Spleen (tissue), 11 donors: ENCODE data around the gene CRYZ. TPM values are rescaled to one million over a fixed set of nuclear protein-coding genes. Genes with fewer than 3 reads are reported as not detected.
A peak's percentile ranks its signal among the peaks of the same experiment; 100 is the strongest.
"Not testable (repeated sequence)": the region's sequence is repeated elsewhere in the genome, so short reads cannot be mapped to it uniquely, and the experiment has no call there.

Experiments used
- DNase-seq: peaks from one replicate; pipeline ENCODE4 v3.0.0-alpha.2; 2020
- H3K27ac ChIP-seq, 8 donors: fragments of 200-600 bp; sonication (generic) in 7 of 8; 1 replicate in 4 of 8; 2 replicates in 4 of 8; pipeline versions ENCODE4 v1.5.0 to v1.8.0; 2016 to 2021; ENCODE audit warnings: inconsistent platforms in 4 of 8, mild to moderate bottlenecking in 4 of 8, moderate library complexity in 1 of 8
- H3K27me3 ChIP-seq, 7 donors: fragments of 200-600 bp; sonication (generic) in 6 of 7; replicated peaks in 1 of 7; 1 replicate in 4 of 7; 2 replicates in 3 of 7; pipeline versions ENCODE4 v1.5.0 to v1.8.0; 2016 to 2021; ENCODE audit warnings: inconsistent platforms in 3 of 7, mild to moderate bottlenecking in 1 of 7
- H3K36me3 ChIP-seq, 6 donors: fragments of 200-600 bp; sonication (generic) in 5 of 6; 1 replicate in 4 of 6; 2 replicates in 2 of 6; pipeline versions ENCODE4 v1.5.0 to v1.8.0; 2016 to 2021; ENCODE audit warnings: inconsistent platforms in 2 of 6
- H3K4me1 ChIP-seq, 6 donors: fragments of 200-600 bp; sonication (generic) in 5 of 6; 1 replicate in 3 of 6; 2 replicates in 3 of 6; pipeline versions ENCODE4 v1.5.0 to v1.8.0; 2016 to 2021; ENCODE audit warnings: inconsistent platforms in 3 of 6
- H3K4me3 ChIP-seq, 8 donors: fragments of 200-600 bp; sonication (generic) in 7 of 8; 1 replicate in 4 of 8; 2 replicates in 4 of 8; pipeline versions ENCODE4 v1.5.0 to v1.8.0; 2016 to 2021; ENCODE audit warnings: inconsistent platforms in 4 of 8, mild to moderate bottlenecking in 4 of 8, moderate library complexity in 2 of 8
- H3K9me3 ChIP-seq, 8 donors: fragments of 200-600 bp; sonication (generic) in 7 of 8; 1 replicate in 4 of 8; 2 replicates in 4 of 8; pipeline versions ENCODE4 v1.5.0 to v1.8.0; 2016 to 2021; ENCODE audit warnings: inconsistent platforms in 4 of 8
- POLR2A ChIP-seq, 3 donors: fragments of 450-650 bp; IDR thresholded peaks; one replicate each; pipeline ENCODE4 v1.5.1; 2017; ENCODE audit warnings: antibody characterized with exemption in 3 of 3, mild to moderate bottlenecking in 1 of 3
- POLR2AphosphoS5 ChIP-seq, 3 donors: sonication (generic); formaldehyde crosslinking; IDR thresholded peaks; one replicate each; pipeline ENCODE4 v1.5.1; 2017; ENCODE audit warnings: antibody characterized with exemption in 3 of 3
- WGBS, 5 donors: extraction: QIAGEN DNeasy Blood & Tissue Kit in 3 of 5; methylation state at CpG; one replicate each; pipeline versions ENCODE4 v1.1.5 to v1.1.7; 2013 to 2018; 5-methylcytosine and 5-hydroxymethylcytosine counted together
- intact Hi-C: fragments of 100-400 bp; cut with DNase I; formaldehyde crosslinking; loops from one replicate; pipeline ENCODE4 v1.15.0; 2023; ENCODE audit warnings: low total_unique reads
- polyA plus RNA-seq, 3 donors: library from polyadenylated mRNA; stranded (reverse); fragments of 200-250 nt; gene quantifications; one replicate each; pipeline ENCODE4 v1.2.1, GENCODE V29; 2013
- total RNA-seq, 7 donors: library from RNA; depleted of rRNA in 3 of 7; stranded (reverse); fragments of >200 nt in 3 of 7; fragmentation: NEBNext Ultra II Directional in 4 of 7; extraction: Animal tissue kit (Norgen Biotek cat#: 25700) in 4 of 7; gene quantifications; one replicate each; pipeline versions ENCODE4 v1.1.0 to v1.2.1, GENCODE V29; 2016 to 2021
- TF ChIP-seq, protein P1 (sequence below), 11 experiments: fragments of 200-600 bp in 7 of 11; fragments of 450-650 bp in 4 of 11; sonication (generic) in 4 of 11; IDR thresholded peaks in 8 of 11; conservative IDR thresholded peaks in 3 of 11; 1 replicate in 7 of 11; 2 replicates in 4 of 11; pipeline versions ENCODE4 v1.4.0 to v1.8.0; 2016 to 2021; ENCODE audit warnings: antibody characterized with exemption in 11 of 11, inconsistent platforms in 4 of 11, mild to moderate bottlenecking in 1 of 11
- donor health status: healthy with polysubstance abuse.
- donor health status: DM: no; HTN: no; CAD: no; lungs with moderate emphysema.
- donor health status: DM: no; HTN: no; CAD: no.
- donor health status: Bipolar disorder and iron deficiency.
- donor health status: healthy.
- donor health status: DM: no; HTN: no; CAD: no.
- donor health status: DM: yes; HTN: yes; CAD: no.

CRYZ gene
- total and polyA plus RNA-seq, 10 donors, result 9.6 to 30.8 (median 19.7) TPM

DNA sequence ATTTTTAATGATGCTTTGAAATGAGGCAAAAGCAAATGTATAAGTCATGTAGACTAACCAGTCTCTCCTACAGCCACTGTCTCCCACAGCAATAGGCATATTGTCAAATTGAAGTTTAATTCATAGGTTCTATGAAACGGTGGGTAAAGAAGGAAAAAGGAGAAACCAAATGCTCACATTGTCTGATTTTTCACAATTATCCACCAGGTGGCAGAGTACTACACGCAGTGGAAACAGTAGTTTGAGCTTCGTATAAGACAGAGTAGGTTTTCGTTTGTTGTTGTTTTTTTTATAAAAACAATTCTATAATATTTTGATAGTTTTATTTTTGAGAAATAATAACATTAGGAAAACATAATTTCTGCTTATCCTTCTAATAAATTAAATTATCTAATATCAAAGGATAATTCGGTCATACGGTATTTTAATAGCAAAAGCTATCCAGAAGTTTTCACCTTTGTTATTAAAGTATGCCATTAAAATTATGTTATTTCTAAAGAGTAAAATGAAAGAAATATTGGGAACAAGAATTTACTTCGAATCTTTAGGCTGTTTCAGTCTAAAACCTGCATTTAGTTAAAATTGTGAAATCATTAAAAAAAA, 39.2 kb upstream of the CRYZ start:
- peaks cover 0 to 7% (median 0%) of the 10 kb centered on the region in 6 donors for H3K4me1 ChIP-seq
- DNase-seq, result no peak
- no peaks in the 10 kb centered on the region for H3K36me3 ChIP-seq
- intact Hi-C loops, result loop anchor here (5.0 kb wide), 1 partner anchor 430 kb away; no protein-coding TSS in a partner anchor
- TF ChIP-seq, protein P1, sequence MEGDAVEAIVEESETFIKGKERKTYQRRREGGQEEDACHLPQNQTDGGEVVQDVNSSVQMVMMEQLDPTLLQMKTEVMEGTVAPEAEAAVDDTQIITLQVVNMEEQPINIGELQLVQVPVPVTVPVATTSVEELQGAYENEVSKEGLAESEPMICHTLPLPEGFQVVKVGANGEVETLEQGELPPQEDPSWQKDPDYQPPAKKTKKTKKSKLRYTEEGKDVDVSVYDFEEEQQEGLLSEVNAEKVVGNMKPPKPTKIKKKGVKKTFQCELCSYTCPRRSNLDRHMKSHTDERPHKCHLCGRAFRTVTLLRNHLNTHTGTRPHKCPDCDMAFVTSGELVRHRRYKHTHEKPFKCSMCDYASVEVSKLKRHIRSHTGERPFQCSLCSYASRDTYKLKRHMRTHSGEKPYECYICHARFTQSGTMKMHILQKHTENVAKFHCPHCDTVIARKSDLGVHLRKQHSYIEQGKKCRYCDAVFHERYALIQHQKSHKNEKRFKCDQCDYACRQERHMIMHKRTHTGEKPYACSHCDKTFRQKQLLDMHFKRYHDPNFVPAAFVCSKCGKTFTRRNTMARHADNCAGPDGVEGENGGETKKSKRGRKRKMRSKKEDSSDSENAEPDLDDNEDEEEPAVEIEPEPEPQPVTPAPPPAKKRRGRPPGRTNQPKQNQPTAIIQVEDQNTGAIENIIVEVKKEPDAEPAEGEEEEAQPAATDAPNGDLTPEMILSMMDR (IDR thresholded peaks at IDR 0.05 in 8 of 11, conservative IDR thresholded peaks at IDR 0.05 in 3 of 11), result peak in 10 of 11 experiments; percentile 31 to 69 (median 52)
- no peak for TF ChIP-seq POLR2AphosphoS5 (IDR thresholded peaks at IDR 0.05)
- peaks cover 0 to 8% (median 0%) of the 10 kb centered on the region in 7 donors for H3K27me3 ChIP-seq
- H3K9me3 ChIP-seq, result no peaks in the 10 kb centered on the region
- H3K4me3 ChIP-seq, result no peak overlapping the region
- 27 to 31% (median 28%) methylated on average over 7 of the region's 7 CpGs for WGBS, 5 donors
- H3K27ac ChIP-seq, result no peak overlapping the region

DNA sequence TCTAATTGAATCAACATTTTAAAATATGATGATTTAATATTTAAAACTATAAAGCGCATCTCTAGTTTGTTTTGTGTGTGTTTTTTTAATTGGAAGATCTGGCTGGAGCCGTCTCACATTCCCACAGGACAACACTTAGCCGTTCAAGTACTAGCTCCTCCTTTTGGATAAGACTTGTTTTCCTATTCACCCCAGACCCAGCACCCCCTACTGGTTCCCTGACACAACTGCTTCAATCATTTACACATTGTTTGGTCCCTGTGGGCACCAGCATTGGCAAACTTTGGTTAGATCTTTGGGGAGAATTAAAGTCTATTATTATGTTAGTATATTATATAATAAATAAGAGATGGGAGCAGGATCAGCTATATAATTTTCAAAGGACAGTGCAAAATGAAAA, 34.6 kb upstream of the CRYZ start:
- 78 to 84% (median 81%) methylated on average over 3 of the region's 3 CpGs for WGBS, 5 donors

DNA sequence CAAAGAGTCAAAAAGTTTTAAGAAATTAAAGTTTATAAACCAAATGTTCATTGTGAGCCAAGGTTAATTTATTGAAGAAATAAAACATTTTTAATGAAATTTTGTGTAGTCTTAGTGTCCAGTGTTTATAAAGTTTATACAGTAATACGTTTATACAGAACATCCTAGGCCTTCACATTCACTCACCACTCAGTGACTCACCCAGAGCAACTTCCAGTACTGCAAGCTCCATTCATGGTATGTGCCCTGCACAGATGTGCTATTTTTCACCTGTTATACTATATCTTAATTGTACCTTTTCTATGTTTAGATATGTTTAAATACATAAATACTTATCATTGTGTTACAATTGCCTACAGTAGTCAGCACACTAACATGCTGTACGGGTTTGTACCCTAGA, 33.7 kb upstream of the CRYZ start:
- 83 to 95% (median 90%) methylated on average over 2 of the region's 2 CpGs for WGBS, 5 donors
- TF ChIP-seq, protein P1 (IDR thresholded peaks at IDR 0.05 in 8 of 11, conservative IDR thresholded peaks at IDR 0.05 in 3 of 11), result no peak
- TF ChIP-seq POLR2A (IDR thresholded peaks at IDR 0.05), result no peak
- TF ChIP-seq POLR2AphosphoS5 (IDR thresholded peaks at IDR 0.05), result no peak
- H3K4me1 ChIP-seq, result no peaks in the 10 kb centered on the region
- intact Hi-C loops, result no loop called here
- no peak for DNase-seq
- H3K27me3 ChIP-seq, result no peaks in the 10 kb centered on the region
- H3K4me3 ChIP-seq, result no peak overlapping the region
- no peak overlapping the region for H3K27ac ChIP-seq
- no peaks in the 10 kb centered on the region for H3K9me3 ChIP-seq
- H3K36me3 ChIP-seq, result peaks cover 0 to 45% (median 16%) of the 10 kb centered on the region in 6 donors

More for the DNA sequence above, 34.6 kb upstream of the CRYZ start:
- Histone ChIP-seq H3K4me1 (peaks cover 0 to 6% (median 0%) of the 10 kb centered on the region in 6 donors), H3K4me3 (no peak overlapping the region), H3K36me3 (peaks cover 0 to 36% (median 16%) of the 10 kb centered on the region in 6 donors), H3K27ac (no peak overlapping the region), H3K9me3 (no peaks in the 10 kb centered on the region), H3K27me3 (no peaks in the 10 kb centered on the region)
- TF ChIP-seq, protein P1 (IDR thresholded peaks at IDR 0.05 in 8 of 11, conservative IDR thresholded peaks at IDR 0.05 in 3 of 11), result peak in 2 of 11 experiments; percentile 10 to 20
- no peak for TF ChIP-seq POLR2A (IDR thresholded peaks at IDR 0.05)
- no peak for DNase-seq
- intact Hi-C loops, result no loop called here

GRCh38 chr1:74763807-74764206, 31.0 kb upstream of the CRYZ start:
- Histone ChIP-seq H3K4me1 (no peaks in the 10 kb centered on the region), H3K36me3 (peaks cover 0 to 73% (median 19%) of the 10 kb centered on the region in 6 donors), H3K9me3 (no peaks in the 10 kb centered on the region), H3K4me3 (no peak overlapping the region), H3K27ac (no peak overlapping the region), H3K27me3 (no peaks in the 10 kb centered on the region)
- 72 to 86% (median 77%) methylated on average over 4 of the region's 4 CpGs for WGBS, 5 donors
- TF ChIP-seq POLR2AphosphoS5 (IDR thresholded peaks at IDR 0.05) (no peak), POLR2A (IDR thresholded peaks at IDR 0.05) (no peak)
- TF ChIP-seq, protein P1 (IDR thresholded peaks at IDR 0.05 in 8 of 11, conservative IDR thresholded peaks at IDR 0.05 in 3 of 11), result no peak
- intact Hi-C loops, result no loop called here
- DNase-seq, result no peak

GRCh38 chr1:74756650-74757049, 23.8 kb upstream of the CRYZ start:
- WGBS, 5 donors, result 88 to 98% (median 93%) methylated on average over 2 of the region's 2 CpGs
- H3K27me3 ChIP-seq, DNase-seq, H3K27ac ChIP-seq, H3K4me1 ChIP-seq, intact Hi-C loops, H3K4me3 ChIP-seq: not testable (repeated sequence)
- Histone ChIP-seq H3K9me3 (peaks cover 0 to 15% (median 3%) of the 10 kb centered on the region in 8 donors), H3K36me3 (peaks cover 0 to 99% (median 57%) of the 10 kb centered on the region in 6 donors)
